ENCODE results near the gene EPHB6.
A peak's percentile ranks its signal among the peaks of the same experiment; 100 is the strongest.

The EPHB6 gene, protein sequence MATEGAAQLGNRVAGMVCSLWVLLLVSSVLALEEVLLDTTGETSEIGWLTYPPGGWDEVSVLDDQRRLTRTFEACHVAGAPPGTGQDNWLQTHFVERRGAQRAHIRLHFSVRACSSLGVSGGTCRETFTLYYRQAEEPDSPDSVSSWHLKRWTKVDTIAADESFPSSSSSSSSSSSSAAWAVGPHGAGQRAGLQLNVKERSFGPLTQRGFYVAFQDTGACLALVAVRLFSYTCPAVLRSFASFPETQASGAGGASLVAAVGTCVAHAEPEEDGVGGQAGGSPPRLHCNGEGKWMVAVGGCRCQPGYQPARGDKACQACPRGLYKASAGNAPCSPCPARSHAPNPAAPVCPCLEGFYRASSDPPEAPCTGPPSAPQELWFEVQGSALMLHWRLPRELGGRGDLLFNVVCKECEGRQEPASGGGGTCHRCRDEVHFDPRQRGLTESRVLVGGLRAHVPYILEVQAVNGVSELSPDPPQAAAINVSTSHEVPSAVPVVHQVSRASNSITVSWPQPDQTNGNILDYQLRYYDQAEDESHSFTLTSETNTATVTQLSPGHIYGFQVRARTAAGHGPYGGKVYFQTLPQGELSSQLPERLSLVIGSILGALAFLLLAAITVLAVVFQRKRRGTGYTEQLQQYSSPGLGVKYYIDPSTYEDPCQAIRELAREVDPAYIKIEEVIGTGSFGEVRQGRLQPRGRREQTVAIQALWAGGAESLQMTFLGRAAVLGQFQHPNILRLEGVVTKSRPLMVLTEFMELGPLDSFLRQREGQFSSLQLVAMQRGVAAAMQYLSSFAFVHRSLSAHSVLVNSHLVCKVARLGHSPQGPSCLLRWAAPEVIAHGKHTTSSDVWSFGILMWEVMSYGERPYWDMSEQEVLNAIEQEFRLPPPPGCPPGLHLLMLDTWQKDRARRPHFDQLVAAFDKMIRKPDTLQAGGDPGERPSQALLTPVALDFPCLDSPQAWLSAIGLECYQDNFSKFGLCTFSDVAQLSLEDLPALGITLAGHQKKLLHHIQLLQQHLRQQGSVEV

GRCh38 chr7:142854372-142855113 is at the start of gene EPHB6:
EPHB6 (plus strand) TSS chr7:142855076; CDS start chr7:142863228, 8,152 bp downstream.
- DNase-seq (ENCODE audit: low read depth): no peak

- DNase-seq (ENCODE audit: low read depth): no peak
Measured at GRCh38 chr7:142805350-142806021, 49.4 kb upstream of the EPHB6 start.

DNA sequence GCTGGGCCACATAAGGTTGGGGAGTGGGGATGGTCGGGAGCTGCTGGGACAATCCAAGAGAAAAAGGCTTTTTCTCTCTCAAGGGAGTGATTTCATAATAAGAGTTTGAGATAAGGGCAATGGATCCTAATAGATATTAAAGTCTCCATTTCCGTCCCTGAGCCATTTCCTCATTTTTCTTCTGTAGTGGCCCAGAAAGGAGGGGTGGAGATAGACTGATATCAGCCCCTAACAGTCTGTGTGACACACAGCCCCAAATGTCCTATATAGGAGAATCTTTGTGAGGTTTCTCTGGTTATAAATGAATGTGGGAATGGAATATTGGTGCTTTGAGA is 48.9 kb upstream of the EPHB6 start:
- no peak for DNase-seq (ENCODE audit: low read depth)

DNA sequence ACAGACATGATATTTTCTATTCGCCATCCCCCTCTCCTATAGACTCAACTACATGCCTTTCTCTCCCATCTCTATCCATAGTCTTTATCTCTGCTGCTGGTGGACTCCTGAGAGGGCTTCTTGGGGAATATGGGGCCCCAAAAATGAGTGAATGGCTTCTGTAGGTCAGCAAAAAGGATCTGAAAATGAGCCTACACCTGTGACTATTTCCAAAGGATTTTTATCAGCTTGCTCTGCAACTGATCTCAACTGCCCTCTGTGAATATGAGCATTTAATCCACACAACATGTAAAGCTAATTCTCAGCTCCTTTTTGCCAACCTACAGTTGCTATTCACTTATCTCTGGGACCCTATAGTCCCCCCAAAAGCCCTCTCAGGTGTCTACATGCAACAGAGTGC is 47.9 kb upstream of the EPHB6 start:
- DNase-seq (ENCODE audit: low read depth): no peak

GRCh38 chr7:142807855-142808460 is 46.9 kb upstream of the EPHB6 start:
- DNase-seq (ENCODE audit: low read depth): peak; percentile 75

GRCh38 chr7:142808461-142808801 is 46.4 kb upstream of the EPHB6 start:
- DNase-seq (ENCODE audit: low read depth): no peak

- DNase-seq (ENCODE audit: low read depth): peak; percentile 54
Measured at GRCh38 chr7:142808802-142809583, 45.9 kb upstream of the EPHB6 start.

DNA sequence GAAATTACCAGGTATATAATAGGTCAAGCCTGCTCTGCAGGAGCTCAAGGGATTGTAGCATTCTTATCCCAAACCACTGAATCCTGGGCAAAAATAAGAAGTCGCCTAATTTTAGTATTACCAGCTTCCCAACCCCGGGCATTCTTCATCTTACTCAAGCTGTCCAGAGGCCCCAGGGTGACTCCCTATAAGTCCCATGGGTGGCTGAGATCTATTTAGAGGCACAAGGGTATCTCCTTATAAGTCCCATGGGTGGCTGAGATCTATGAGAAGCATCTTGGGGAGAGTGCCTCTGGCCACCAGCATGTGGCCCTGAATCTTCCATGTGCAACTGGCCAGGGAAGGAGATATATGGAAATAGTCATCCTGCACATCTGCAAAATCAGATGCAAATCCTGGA is 45.2 kb upstream of the EPHB6 start:
- no peak for DNase-seq (ENCODE audit: low read depth)

GRCh38 chr7:142811154-142811737 is 43.6 kb upstream of the EPHB6 start:
- DNase-seq (ENCODE audit: low read depth): no peak

DNA sequence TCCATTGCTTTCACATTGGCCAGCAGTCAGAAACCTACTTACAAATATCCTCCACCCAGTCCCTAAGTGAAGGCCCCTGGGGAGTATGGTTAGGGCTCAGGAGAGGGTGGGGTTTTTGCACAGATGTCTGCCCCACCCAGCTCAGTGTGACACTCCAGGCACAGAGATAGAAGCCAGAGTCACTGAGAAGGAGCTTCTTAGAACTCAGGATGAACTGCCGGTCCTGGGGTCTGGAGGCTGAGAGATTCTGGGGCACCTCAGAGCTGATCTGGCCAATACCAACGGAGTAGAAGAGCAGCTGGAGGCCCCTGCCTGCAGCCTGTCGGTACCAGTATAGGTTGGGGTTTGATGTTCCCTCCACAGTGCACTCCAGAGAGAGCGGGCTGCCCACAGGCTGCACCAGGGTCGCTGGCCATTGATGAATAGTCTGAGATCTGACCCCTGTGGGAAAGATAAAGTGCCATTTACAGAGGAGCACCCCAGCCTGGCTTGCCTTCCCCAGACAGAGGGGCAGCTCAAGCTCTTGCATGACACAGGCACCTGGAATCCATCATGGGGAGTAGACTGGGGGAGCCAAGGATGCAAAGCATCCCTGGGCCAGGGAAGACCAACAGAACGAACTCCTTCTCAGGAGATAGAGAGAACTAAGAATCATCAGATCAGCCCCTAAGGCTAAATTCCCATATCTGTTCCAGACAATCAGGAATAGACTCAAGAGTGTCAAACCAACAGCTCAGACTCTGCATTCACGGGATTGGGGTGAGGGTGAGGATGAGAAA is 42.2 kb upstream of the EPHB6 start:
- no peak for DNase-seq (ENCODE audit: low read depth)

DNA sequence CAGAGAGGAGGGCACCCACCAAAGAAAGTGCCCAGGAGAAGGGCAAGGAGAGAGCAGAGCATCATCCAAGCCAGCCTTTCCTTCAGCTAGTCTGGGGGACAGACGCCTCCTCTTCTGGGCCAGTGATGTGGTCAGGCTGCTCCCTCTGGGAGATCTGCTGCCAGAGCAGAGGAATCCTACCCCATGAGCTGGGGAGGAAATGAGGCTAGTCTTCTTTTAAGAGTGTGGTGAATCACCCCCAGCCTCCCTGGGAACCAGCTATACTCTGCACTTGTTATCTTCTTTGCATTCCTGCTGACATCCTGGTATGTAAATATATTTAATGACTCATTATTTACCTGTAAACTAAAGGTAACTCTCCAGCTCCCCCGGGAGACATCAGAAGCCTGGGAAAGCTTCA is 41.6 kb upstream of the EPHB6 start:
- DNase-seq (ENCODE audit: low read depth): peak; percentile 73

GRCh38 chr7:142813699-142814098 is 41.2 kb upstream of the EPHB6 start:
- DNase-seq (ENCODE audit: low read depth): no peak

DNA sequence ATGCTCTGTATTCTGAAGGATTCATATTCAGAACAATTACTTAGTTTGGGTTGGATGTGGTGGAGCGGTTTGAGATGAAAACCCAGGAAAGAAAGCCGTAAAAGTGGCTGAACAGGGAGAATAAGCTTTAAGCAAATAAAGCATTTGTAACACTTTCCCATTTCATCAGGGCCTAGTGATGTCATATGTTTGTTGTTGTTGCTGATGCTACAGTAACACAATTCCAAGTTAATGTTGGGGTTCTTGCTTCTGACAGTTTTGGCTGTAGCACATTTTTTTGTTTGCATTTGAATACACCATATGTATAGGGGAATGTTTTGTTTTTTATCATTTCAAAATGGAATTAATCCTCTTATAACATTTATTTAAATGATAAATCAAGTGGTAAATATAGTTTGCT is 40.4 kb upstream of the EPHB6 start:
- DNase-seq (ENCODE audit: low read depth): no peak

- DNase-seq (ENCODE audit: low read depth): no peak
Measured at GRCh38 chr7:142815134-142815533, 39.7 kb upstream of the EPHB6 start.

GRCh38 chr7:142817506-142817905 is 37.4 kb upstream of the EPHB6 start:
- no peak for DNase-seq (ENCODE audit: low read depth)

DNA sequence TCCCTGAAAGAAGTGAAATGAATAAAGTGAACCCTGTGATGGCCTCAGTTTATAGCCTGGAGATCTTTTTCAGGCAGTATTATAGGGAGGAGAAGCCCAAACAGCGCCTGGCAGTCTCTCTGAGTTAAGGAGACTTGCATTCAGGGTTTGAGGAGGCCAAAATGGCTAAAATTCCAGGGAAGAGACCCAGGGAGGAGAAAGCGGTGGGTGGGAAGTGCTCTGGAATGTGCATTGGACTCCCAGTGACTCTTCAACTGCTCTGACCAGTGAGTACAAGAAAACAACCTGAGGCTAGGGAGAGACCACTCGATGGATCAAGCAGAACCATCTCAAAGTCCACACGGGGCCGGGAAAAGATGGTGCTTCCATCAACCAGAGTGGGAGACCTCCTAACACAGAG is 35.3 kb upstream of the EPHB6 start:
- no peak for DNase-seq (ENCODE audit: low read depth)

GRCh38 chr7:142822714-142823113 is 32.2 kb upstream of the EPHB6 start:
- no peak for DNase-seq (ENCODE audit: low read depth)

DNA sequence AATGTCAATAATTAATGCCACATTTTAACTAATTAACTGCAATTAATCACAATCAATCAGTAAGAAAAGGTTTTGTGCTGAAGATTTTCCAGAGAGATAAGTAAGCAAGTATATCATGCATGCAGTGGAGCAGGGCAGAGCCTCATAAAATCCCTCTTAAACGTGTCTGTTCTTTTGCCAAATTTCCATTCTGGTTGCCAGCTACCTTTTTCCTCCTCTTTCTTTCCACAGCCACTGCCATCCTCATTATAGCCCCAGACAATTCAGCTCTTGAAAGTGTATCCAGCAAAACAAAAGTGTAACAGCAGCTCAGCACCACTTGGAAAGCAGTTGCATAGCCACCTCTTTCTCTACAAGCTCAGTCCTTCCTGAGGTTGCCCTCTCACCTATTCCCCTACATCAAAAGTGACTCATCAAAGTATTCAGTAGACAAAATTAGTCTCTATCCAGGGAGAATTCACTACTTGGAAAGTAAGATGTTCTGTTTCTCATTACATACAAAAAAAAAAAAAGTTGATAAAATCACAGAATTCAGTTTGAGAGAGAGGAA is 26.9 kb upstream of the EPHB6 start:
- no peak for DNase-seq (ENCODE audit: low read depth)

GRCh38 chr7:142832417-142832816 is 22.5 kb upstream of the EPHB6 start:
- DNase-seq (ENCODE audit: low read depth): no peak

Measured in non-pigmented ciliary epithelial cell (primary cell).